BLaER1 (cell line): ENCODE results near the gene SPOCK1.

Experiments used
- H3K27ac ChIP-seq: shearing (Covaris generic); formaldehyde crosslinking; 2 replicates; pipeline ENCODE4 v1.8.1; 2022
- H3K27me3 ChIP-seq: shearing (Covaris generic); formaldehyde crosslinking; 2 replicates; pipeline ENCODE4 v1.8.1; 2022
- H3K36me3 ChIP-seq: shearing (Covaris generic); formaldehyde crosslinking; 2 replicates; pipeline ENCODE4 v1.8.1; 2022
- H3K4me1 ChIP-seq: shearing (Covaris generic); formaldehyde crosslinking; 2 replicates; pipeline ENCODE4 v1.8.1; 2022
- H3K4me2 ChIP-seq: shearing (Covaris generic); formaldehyde crosslinking; 2 replicates; pipeline ENCODE4 v1.8.1; 2022
- H3K4me3 ChIP-seq: shearing (Covaris generic); formaldehyde crosslinking; 2 replicates; pipeline ENCODE4 v1.8.1; 2022
- H3K9ac ChIP-seq: shearing (Covaris generic); formaldehyde crosslinking; 2 replicates; pipeline ENCODE4 v1.8.1; 2022
- H3K9me3 ChIP-seq: shearing (Covaris generic); formaldehyde crosslinking; 2 replicates; pipeline ENCODE4 v1.8.1; 2022
- H4K20me1 ChIP-seq: shearing (Covaris generic); formaldehyde crosslinking; 2 replicates; pipeline ENCODE4 v1.8.1; 2022
- Cebpa-rat ChIP-seq: shearing (Covaris generic); IDR thresholded peaks from 2 replicates; pipeline ENCODE4 v1.8.1; 2022

Gene SPOCK1

DNA sequence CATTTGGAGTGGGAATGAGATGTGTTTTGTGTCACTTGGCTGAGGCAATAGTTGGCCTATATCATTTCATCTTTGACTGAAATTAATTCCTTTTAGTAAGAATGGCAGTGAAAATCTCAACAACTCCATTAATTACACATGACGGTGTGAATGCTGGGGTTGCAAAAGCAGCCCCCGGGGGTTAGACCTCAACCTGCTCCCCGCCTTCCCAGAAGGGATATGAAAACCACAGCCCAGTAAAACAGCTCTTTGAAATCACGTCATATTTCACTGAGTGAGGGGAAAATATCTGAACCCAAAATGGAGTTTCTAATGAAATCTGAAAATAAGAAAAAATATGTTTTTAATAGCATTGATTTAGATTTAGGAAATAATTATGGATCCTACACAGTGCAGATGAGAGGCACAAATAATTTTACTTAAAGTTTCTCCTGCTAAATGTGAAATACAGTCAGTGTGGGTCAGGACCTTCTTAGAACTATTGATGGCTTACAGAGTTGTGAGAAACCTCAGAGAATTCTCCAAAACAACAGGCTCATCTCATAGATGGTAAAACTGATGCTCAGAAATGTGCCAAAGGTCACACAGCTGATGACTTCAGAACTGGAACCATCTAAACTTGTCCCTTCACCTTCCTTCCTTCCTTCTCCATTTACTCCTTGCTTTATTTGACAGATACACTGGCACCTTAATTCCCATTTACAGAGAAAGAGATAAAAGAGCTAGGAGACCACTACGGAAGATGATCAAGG, 96.5 kb downstream of the SPOCK1 start:
- Histone ChIP-seq H3K4me2 (no peak overlapping the region), H3K4me1 (peaks cover 7% of the 10 kb centered on the region; the same call in 1 of the 2 replicates), H3K9ac (no peak overlapping the region), H3K4me3 (no peak overlapping the region), H4K20me1 (no peaks in the 10 kb centered on the region), H3K9me3 (no peaks in the 10 kb centered on the region), H3K27me3 (no peaks in the 10 kb centered on the region), H3K36me3 (no peaks in the 10 kb centered on the region), H3K27ac (no peak overlapping the region)
- TF ChIP-seq Cebpa-rat, result no peak

- Histone ChIP-seq H3K4me1 (peaks cover 7% of the 10 kb centered on the region; the same call in 1 of the 2 replicates), H4K20me1 (no peaks in the 10 kb centered on the region), H3K9me3 (no peaks in the 10 kb centered on the region), H3K27ac (no peak overlapping the region), H3K36me3 (no peaks in the 10 kb centered on the region), H3K4me2 (no peak overlapping the region), H3K27me3 (no peaks in the 10 kb centered on the region), H3K4me3 (no peak overlapping the region), H3K9ac (no peak overlapping the region)
- TF ChIP-seq Cebpa-rat, result no peak
Measured at GRCh38 chr5:137401946-137402345, 97.2 kb downstream of the SPOCK1 start.

DNA sequence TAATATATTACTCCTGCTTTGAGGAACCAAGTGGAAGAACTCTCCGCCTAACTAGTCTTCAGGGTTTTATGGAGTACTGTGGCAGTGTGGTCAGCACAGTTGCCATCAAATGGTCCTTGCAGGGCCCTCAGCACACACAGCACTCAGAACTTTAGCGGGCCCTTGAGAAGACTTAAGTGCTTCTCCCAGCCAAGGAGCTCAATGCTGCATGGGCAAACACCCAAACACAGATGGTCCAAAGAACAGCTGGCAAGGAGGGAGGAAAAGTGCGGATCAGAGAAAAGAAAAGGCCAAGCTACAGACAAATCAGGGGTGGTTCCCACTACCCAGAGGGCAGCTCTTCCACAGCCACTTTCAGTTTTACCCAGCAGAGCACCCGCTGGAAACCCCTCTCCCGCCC, 98.6 kb downstream of the SPOCK1 start:
- Histone ChIP-seq H3K27me3 (no peaks in the 10 kb centered on the region), H4K20me1 (no peaks in the 10 kb centered on the region), H3K4me2 (no peak overlapping the region), H3K9me3 (no peaks in the 10 kb centered on the region), H3K27ac (no peak overlapping the region), H3K36me3 (no peaks in the 10 kb centered on the region), H3K4me1 (peaks cover 7% of the 10 kb centered on the region; the same call in 1 of the 2 replicates), H3K9ac (no peak overlapping the region), H3K4me3 (no peak overlapping the region)
- TF ChIP-seq Cebpa-rat, result no peak

DNA sequence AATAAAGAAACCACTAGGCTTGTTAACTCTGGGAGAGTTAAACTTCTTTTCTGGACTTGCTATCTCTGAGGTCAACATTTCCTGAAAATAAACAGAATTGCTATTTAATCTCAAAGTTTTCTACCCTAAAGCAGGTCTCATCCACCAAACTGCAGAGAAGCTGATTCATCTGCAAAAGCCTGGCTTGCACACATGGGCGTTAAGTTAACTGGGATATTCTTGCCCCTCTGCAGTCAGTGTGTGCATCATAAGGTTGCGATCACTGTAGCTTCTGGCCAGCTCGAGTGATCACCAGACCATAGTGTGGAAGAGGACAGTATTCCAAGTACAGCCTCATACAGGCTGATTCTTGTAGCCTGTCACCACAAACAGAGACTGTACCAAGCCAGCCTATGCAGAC, 99.2 kb downstream of the SPOCK1 start:
- Histone ChIP-seq H3K27me3 (no peaks in the 10 kb centered on the region), H4K20me1 (no peaks in the 10 kb centered on the region), H3K4me1 (peaks cover 7% of the 10 kb centered on the region; the same call in 1 of the 2 replicates), H3K4me3 (no peak overlapping the region), H3K9me3 (no peaks in the 10 kb centered on the region), H3K9ac (no peak overlapping the region), H3K4me2 (no peak overlapping the region), H3K36me3 (no peaks in the 10 kb centered on the region), H3K27ac (no peak overlapping the region)
- no peak for TF ChIP-seq Cebpa-rat

DNA sequence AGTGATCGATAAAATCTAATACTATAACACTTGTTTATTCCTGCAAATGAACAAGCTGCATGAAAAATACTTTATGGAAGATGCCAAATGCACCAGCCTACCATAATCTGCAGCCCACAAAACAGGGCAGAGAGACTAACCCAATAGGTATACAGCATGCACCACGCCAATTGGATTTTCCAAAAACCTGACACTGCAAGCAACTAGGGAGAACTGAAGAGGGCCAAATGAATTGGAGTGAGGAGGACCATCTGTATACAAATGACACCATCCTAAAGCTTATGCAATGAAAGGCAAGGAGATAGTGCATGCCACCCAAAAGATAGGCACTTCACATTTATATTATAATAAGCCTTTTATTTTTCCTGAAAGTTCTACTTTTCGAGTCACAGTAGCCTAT, 100.4 kb downstream of the SPOCK1 start:
- Histone ChIP-seq H3K27me3 (no peaks in the 10 kb centered on the region), H3K36me3 (no peaks in the 10 kb centered on the region), H3K9me3 (no peaks in the 10 kb centered on the region), H3K27ac (no peak overlapping the region), H3K4me2 (no peak overlapping the region), H4K20me1 (no peaks in the 10 kb centered on the region), H3K4me3 (no peak overlapping the region), H3K4me1 (peaks cover 7% of the 10 kb centered on the region; the same call in 1 of the 2 replicates), H3K9ac (no peak overlapping the region)
- TF ChIP-seq Cebpa-rat, result no peak

- no peak for TF ChIP-seq Cebpa-rat
- Histone ChIP-seq H3K27ac (no peak overlapping the region), H3K36me3 (no peaks in the 10 kb centered on the region), H3K4me3 (no peak overlapping the region), H3K9me3 (no peaks in the 10 kb centered on the region), H3K4me1 (peaks cover 7% of the 10 kb centered on the region; the same call in 1 of the 2 replicates), H4K20me1 (no peaks in the 10 kb centered on the region), H3K4me2 (no peak overlapping the region), H3K9ac (no peak overlapping the region), H3K27me3 (no peaks in the 10 kb centered on the region)
Measured at GRCh38 chr5:137398154-137398553, 101.0 kb downstream of the SPOCK1 start.

DNA sequence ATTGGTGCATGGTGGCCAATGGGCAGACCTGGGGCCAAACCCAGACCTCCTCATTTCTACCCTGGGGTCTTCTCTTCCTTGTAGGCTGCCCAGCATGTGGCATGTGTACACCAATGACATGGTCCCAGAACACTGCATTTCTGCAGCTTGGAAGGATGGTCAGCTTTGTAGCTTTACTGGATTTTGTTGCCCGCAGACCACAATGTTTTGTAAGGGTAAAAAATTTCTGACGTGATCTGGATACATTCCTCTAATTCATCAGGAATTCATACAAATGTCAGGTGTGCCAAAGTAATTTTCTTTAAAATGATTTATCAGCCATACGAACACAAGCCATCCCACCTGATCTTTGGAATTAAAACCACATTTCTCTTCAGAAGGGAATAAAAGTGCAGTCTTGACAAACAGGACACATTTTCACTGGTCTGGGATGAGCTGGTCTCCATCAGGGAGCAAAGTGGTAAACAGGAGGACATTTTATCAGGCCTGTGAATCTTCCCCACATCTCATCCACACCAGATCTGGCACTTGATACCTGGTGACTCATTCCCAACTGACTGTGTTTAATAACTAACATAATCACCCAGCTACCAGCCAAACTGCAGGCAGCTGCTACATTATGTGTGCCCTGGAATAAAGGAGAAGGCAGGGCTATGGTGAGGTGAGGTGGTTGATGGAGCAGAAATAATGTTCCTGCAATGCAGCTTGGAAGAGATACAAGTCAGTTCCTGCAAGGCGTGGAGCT, 103.9 kb downstream of the SPOCK1 start:
- H3K9ac ChIP-seq, result no peak overlapping the region
- H3K27me3 ChIP-seq, result no peaks in the 10 kb centered on the region
- no peak overlapping the region for H3K27ac ChIP-seq
- no peaks in the 10 kb centered on the region for H3K4me1 ChIP-seq
- no peaks in the 10 kb centered on the region for H3K36me3 ChIP-seq
- no peaks in the 10 kb centered on the region for H3K9me3 ChIP-seq
- H3K4me3 ChIP-seq, result no peak overlapping the region
- H3K4me2 ChIP-seq, result no peak overlapping the region
- H4K20me1 ChIP-seq, result no peaks in the 10 kb centered on the region
- no peak for TF ChIP-seq Cebpa-rat

- Histone ChIP-seq H4K20me1 (no peaks in the 10 kb centered on the region), H3K9ac (no peak overlapping the region), H3K27ac (no peak overlapping the region), H3K4me3 (no peak overlapping the region), H3K36me3 (no peaks in the 10 kb centered on the region), H3K9me3 (no peaks in the 10 kb centered on the region), H3K27me3 (no peaks in the 10 kb centered on the region), H3K4me2 (no peak overlapping the region), H3K4me1 (no peaks in the 10 kb centered on the region)
- TF ChIP-seq Cebpa-rat, result no peak
Measured at GRCh38 chr5:137394380-137394779, 104.7 kb downstream of the SPOCK1 start.

GRCh38 chr5:137393196-137393993, 105.7 kb downstream of the SPOCK1 start:
- Histone ChIP-seq H3K4me2 (no peak overlapping the region), H3K4me3 (no peak overlapping the region), H3K9ac (no peak overlapping the region), H4K20me1 (no peaks in the 10 kb centered on the region), H3K9me3 (no peaks in the 10 kb centered on the region), H3K4me1 (no peaks in the 10 kb centered on the region), H3K27me3 (no peaks in the 10 kb centered on the region), H3K27ac (no peak overlapping the region), H3K36me3 (no peaks in the 10 kb centered on the region)
- TF ChIP-seq Cebpa-rat, result no peak
